HCT116 (cell line): ENCODE data around the gene FOXL2NB.

Experiments used
- CTCF ChIP-seq, 3 experiments: fragments of 200-600 bp in 1 of 3; sonication (generic) in 1 of 3; IDR thresholded peaks in 2 of 3; conservative IDR thresholded peaks in 1 of 3; 2 replicates each; pipeline ENCODE4 v1.5.1; 2012 to 2017; ENCODE audit warnings: low read depth in 2 of 3, low read length in 2 of 3, antibody characterized with exemption in 1 of 3, borderline replicate concordance in 1 of 3, control low read depth in 1 of 3, mild to moderate bottlenecking in 1 of 3, mixed read lengths in 1 of 3, mixed run types in 1 of 3, moderate library complexity in 1 of 3; ENCODE audit not compliant: insufficient read depth in 1 of 3
- EZH2 ChIP-seq: fragments of 200-600 bp; sonication (generic); IDR thresholded peaks from 2 replicates; pipeline ENCODE4 v1.6.1; 2017; ENCODE audit warnings: antibody characterized with exemption, mixed run types
- POLR2A ChIP-seq: IDR thresholded peaks from 2 replicates; pipeline ENCODE4 v1.7.0; 2011; ENCODE audit warnings: borderline replicate concordance; ENCODE audit not compliant: insufficient read depth, insufficient read length; ENCODE audit errors: extremely low read depth
- POLR2AphosphoS5 ChIP-seq: IDR thresholded peaks from 2 replicates; pipeline ENCODE4 v1.6.1; 2011; ENCODE audit warnings: mild to moderate bottlenecking, low read depth, low read length, moderate library complexity
- RAD21 ChIP-seq: IDR thresholded peaks from 2 replicates; pipeline ENCODE4 v1.6.1; 2012; ENCODE audit warnings: low read depth, mild to moderate bottlenecking
- SIN3A ChIP-seq: IDR thresholded peaks from 2 replicates; pipeline ENCODE4 v1.6.1; 2012; ENCODE audit warnings: low read depth
- SP1 ChIP-seq: IDR thresholded peaks from 2 replicates; pipeline ENCODE4 v1.6.1; 2012; ENCODE audit warnings: low read depth
- SRF ChIP-seq: IDR thresholded peaks from 2 replicates; pipeline ENCODE4 v1.6.1; 2012; ENCODE audit warnings: low read depth
- ZNF274 ChIP-seq: fragments of 200-500 bp; sonication (Bioruptor generic); IDR thresholded peaks from 2 replicates; pipeline ENCODE4 v1.6.1; 2014; ENCODE audit warnings: mild to moderate bottlenecking, low read depth, low read length, inconsistent platforms
- TF ChIP-seq, protein P1 (sequence below): IDR thresholded peaks from 2 replicates; pipeline ENCODE4 v1.6.1; 2011; ENCODE audit warnings: mild to moderate bottlenecking, low read length, moderate library complexity; ENCODE audit not compliant: insufficient replicate concordance; ENCODE audit errors: extremely low read depth

GRCh38 chr3:138928727-138929372 is 18.2 kb upstream of the FOXL2NB start:
- TF ChIP-seq POLR2AphosphoS5: no peak
- no peak for TF ChIP-seq SP1
- TF ChIP-seq CTCF (IDR thresholded peaks at IDR 0.05 in 2 of 3, conservative IDR thresholded peaks at IDR 0.05 in 1 of 3; ENCODE audit: borderline replicate concordance in 1 of 3, insufficient read depth in 1 of 3, low read depth in 2 of 3, low read length in 2 of 3): no peak
- TF ChIP-seq ZNF274: no peak
- TF ChIP-seq EZH2: no peak
- no peak for TF ChIP-seq POLR2A
- no peak for TF ChIP-seq SIN3A
- TF ChIP-seq, protein P1, sequence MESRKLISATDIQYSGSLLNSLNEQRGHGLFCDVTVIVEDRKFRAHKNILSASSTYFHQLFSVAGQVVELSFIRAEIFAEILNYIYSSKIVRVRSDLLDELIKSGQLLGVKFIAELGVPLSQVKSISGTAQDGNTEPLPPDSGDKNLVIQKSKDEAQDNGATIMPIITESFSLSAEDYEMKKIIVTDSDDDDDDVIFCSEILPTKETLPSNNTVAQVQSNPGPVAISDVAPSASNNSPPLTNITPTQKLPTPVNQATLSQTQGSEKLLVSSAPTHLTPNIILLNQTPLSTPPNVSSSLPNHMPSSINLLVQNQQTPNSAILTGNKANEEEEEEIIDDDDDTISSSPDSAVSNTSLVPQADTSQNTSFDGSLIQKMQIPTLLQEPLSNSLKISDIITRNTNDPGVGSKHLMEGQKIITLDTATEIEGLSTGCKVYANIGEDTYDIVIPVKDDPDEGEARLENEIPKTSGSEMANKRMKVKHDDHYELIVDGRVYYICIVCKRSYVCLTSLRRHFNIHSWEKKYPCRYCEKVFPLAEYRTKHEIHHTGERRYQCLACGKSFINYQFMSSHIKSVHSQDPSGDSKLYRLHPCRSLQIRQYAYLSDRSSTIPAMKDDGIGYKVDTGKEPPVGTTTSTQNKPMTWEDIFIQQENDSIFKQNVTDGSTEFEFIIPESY: no peak
- no peak for TF ChIP-seq SRF
- TF ChIP-seq RAD21: no peak
